SK-N-SH treated with all-trans-retinoic acid at 6 μM for 48 hours (cell line): ENCODE data around the gene MRPS9.

ENCODE experiments used
- CREB5 ChIP-seq: fragments of 250-450 bp; sonication (Bioruptor Pico); IDR thresholded peaks from 2 replicates; pipeline ENCODE4 v1.5.1; 2020; ENCODE audit warnings: low read depth, mild to moderate bottlenecking, moderate library complexity
- GLIS3 ChIP-seq: fragments of 250-450 bp; sonication (Bioruptor Pico); IDR thresholded peaks from 2 replicates; pipeline ENCODE4 v1.5.0; 2020; ENCODE audit warnings: mild to moderate bottlenecking, moderate library complexity
- RARB ChIP-seq: fragments of 250-450 bp; sonication (Bioruptor Pico); IDR thresholded peaks from 2 replicates; pipeline ENCODE4 v1.8.0; 2021; ENCODE audit warnings: mild to moderate bottlenecking, moderate library complexity
- ZFP3 ChIP-seq: fragments of 250-450 bp; sonication (Bioruptor Pico); IDR thresholded peaks from 2 replicates; pipeline ENCODE4 v1.5.0; 2020; ENCODE audit warnings: mild to moderate bottlenecking, moderate library complexity
- ZFP30 ChIP-seq: fragments of 450-650 bp; formaldehyde crosslinking; IDR thresholded peaks from 2 replicates; pipeline ENCODE4 v1.5.0; 2022; ENCODE audit warnings: mild to moderate bottlenecking, moderate library complexity
- ZNF70 ChIP-seq: fragments of 450-650 bp; formaldehyde crosslinking; IDR thresholded peaks from 2 replicates; pipeline ENCODE4 v1.5.0; 2020; ENCODE audit warnings: mild to moderate bottlenecking, moderate library complexity
- ZNF8 ChIP-seq: fragments of 450-650 bp; formaldehyde crosslinking; IDR thresholded peaks from 2 replicates; pipeline ENCODE4 v1.5.0; 2020; ENCODE audit warnings: mild to moderate bottlenecking, moderate library complexity

- TF ChIP-seq RARB (CRISPR knock-in tag), result no peak
- TF ChIP-seq GLIS3, result no peak
- no peak for TF ChIP-seq ZNF70 (CRISPR knock-in tag)
- TF ChIP-seq ZFP30 (CRISPR knock-in tag), result no peak
- TF ChIP-seq ZFP3 (CRISPR knock-in tag), result no peak
- TF ChIP-seq CREB5 (CRISPR knock-in tag), result no peak
- no peak for TF ChIP-seq ZNF8
These were observed 31.0 kb downstream of the MRPS9 start for GRCh38 chr2:105068875-105069274.
